Activated CD8-positive, alpha-beta memory T cell treated with anti-CD3 and anti-CD28 coated beads for 36 hours (primary cell): Measurements from ENCODE around the gene TMEM240. TPM values are rescaled to one million over a fixed set of nuclear protein-coding genes. Genes with fewer than 3 reads are reported as not detected.
"Not testable (repeated sequence)": the region's sequence is repeated elsewhere in the genome, so short reads cannot be mapped to it uniquely, and the experiment has no call there.

ENCODE experiments used
- CTCF ChIA-PET: fragments of 350-600 bp; sonication (Branson Sonifier 250); formaldehyde crosslinking; loops from one replicate; lab custom pipeline; 2021; ENCODE audit warnings: antibody characterized with exemption; lab: Charles Lee
- POLR2A ChIA-PET: fragments of 350-600 bp; sonication (Branson Sonifier 250); formaldehyde crosslinking; loops from one replicate; lab custom pipeline; 2021; ENCODE audit warnings: antibody characterized with exemption; lab: Charles Lee
- total RNA-seq, 2 experiments: library from RNA; stranded (reverse); gene quantifications; one replicate each; pipeline ENCODE4 v1.2.3, GENCODE V29; 2021

Gene TMEM240
- total RNA-seq, 2 experiments from 2014 or later = 0.48 TPM; not detected in 1

DNA sequence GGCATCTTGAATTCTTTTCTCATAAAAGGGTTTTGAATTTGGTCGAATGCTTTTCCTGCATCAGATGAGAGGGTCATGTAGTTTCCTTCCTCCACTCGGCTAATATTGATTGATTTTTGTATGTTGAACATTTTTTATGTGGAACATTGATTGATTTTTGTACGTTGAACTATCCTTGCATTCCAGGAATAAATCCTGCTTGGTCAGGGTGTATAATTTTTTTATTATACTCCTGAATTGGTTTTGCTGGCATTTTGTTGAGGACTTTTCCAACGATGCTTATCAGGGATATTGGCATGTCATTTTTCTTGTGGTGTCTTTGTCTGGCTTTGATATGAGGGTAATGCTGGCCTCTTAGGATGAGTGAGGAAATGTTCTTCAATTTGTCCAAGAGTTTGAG, 8.5 kb downstream of the TMEM240 start:
- ChIA-PET POLR2A (no interaction called here), CTCF (no interaction called here)

DNA sequence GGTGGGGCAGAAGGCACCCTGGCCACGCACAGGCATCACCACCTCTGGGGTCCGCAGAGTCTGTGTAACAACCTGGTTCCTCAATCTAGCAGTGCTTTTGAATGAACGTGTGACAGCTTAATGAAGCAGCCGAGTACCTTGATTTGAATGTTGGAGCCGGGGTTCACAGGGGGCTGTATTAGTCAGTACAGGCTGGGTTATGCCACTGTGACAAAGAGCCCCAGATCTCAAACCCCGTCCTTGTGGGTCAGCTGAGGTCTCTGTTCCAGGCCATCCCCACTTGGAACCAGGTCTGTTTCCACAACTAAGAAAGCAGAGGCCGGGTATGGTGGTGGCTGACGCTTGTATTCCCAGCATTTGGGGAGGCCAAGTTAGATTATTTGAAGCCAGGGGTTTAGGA, 10.5 kb downstream of the TMEM240 start:
- ChIA-PET CTCF (interaction anchor here (0.7 kb wide), 1 partner anchor 44 kb away, joined by 6 read pairs; no protein-coding TSS in a partner anchor), POLR2A (no interaction called here)

- ChIA-PET CTCF (no interaction called here), POLR2A (no interaction called here)
Observed at GRCh38 chr1:1529321-1529720, 11.1 kb downstream of the TMEM240 start.

GRCh38 chr1:1528301-1529267, 11.8 kb downstream of the TMEM240 start:
- ChIA-PET POLR2A (no interaction called here), CTCF (interaction anchor here (0.6 to 0.7 kb wide), 2 partner anchors 168 to 204 kb away, joined by 3 to 4 read pairs; no protein-coding TSS in a partner anchor)

- POLR2A ChIA-PET = no interaction called here
- CTCF ChIA-PET = no interaction called here
Observed at GRCh38 chr1:1527092-1527816, 13.2 kb downstream of the TMEM240 start.

- POLR2A ChIA-PET = not testable (repeated sequence)
Observed at GRCh38 chr1:1526476-1526875, 13.9 kb downstream of the TMEM240 start.

GRCh38 chr1:1524750-1525383, 15.6 kb downstream of the TMEM240 start:
- POLR2A ChIA-PET = not testable (repeated sequence)

More at GRCh38 chr1:1526476-1526875, 13.9 kb downstream of the TMEM240 start:
- CTCF ChIA-PET = not testable (repeated sequence)

DNA sequence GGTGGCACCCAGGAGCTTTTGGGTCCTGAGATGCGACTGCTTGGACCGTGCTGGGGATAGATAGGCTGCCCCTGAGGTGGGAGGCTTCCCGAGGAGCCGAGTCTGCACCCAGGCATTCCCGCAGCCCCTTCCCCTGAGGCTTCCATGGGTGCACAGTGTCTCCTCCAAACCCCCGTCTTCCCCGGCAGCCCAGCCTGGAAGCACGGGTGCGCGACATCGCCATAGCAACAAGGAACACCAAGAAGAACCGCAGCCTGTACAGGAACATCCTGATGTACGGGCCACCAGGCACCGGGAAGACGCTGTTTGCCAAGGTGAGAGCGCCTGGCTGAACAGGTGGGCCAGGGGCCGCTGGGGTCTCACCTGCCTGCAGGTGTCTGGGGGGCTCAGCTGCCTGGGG, 16.8 kb downstream of the TMEM240 start:
- POLR2A ChIA-PET, CTCF ChIA-PET: not testable (repeated sequence)

More at GRCh38 chr1:1524750-1525383, 15.6 kb downstream of the TMEM240 start:
- CTCF ChIA-PET = not testable (repeated sequence)

DNA sequence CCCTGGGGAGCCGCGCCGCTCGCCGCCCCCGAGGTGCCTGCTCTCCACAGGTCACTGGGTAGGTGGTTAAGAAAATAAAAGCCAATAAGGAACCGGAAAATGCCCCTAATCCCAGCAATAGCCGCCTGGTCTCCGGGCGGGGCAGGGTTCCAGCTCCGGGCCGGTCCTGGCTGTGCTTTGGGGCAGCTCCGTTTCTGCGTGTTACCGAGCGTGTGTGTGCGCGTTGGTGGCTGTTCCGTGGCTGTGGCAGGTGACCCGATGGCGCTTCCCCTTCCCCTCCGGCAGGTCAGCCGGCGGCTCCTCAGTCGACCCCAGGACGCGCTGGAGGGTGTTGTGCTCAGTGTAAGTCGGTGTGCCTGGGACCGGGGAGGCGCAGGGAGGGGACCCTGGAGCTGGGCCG, 17.2 kb downstream of the TMEM240 start:
- CTCF ChIA-PET, POLR2A ChIA-PET: not testable (repeated sequence)

- POLR2A ChIA-PET, CTCF ChIA-PET: not testable (repeated sequence)
Observed at GRCh38 chr1:1522536-1522935, 17.9 kb downstream of the TMEM240 start.

DNA sequence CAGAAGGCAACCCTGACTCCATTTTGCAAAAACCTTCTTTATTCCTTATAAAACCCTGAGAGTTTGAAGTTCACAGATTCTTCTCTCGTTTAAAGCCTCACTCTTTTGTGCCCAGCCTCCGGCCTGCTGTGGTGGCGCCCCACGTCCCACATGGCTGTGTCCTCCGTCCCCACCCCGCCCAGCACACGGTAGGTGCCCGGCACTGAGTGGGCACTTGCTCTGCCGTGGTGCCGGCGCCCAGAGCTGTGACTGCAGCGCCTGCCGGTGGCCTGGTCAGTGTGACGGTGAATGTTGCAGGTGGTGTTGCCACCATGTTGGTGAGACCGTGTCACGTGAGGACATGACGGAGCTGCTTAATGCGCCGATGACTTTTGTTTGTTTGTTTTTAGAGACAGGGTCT, 19.1 kb downstream of the TMEM240 start:
- POLR2A ChIA-PET = no interaction called here

DNA sequence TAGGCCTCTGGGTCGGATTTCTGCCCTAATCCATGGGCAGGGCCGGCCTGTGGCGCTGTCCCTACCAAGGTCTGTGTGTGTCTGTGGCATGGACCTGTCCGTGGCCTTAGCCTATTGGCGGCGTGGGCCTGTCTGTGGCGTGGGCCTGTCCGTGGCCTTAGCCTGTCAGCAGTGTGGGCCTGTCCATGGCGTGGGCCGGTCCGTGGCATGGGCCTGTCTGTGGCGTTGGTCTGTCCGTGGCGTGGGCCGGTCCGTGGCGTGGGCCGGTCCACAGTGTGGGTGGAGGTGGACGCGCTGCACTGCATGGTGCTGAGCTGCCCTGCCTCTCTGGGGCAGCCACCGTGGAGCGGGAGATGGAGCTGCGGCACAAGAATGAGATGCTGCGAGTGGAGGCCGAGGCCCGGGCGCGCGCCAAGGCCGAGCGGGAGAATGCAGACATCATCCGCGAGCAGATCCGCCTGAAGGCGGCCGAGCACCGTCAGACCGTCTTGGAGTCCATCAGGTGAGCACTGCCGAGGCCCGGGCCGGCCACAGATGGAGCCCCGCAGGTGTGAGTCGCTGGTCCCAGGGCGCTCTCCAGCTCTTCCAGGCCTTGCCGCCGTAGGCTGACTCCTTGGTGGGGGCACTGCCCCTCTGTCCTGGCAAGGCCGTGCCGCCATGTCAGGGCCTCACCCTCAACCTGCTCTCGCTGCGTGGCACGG, 20.5 kb downstream of the TMEM240 start:
- POLR2A ChIA-PET, CTCF ChIA-PET: not testable (repeated sequence)

More for the DNA sequence above, 19.1 kb downstream of the TMEM240 start:
- CTCF ChIA-PET = interaction anchor here (0.7 kb wide), 1 partner anchor 22 kb away, joined by 3 read pairs; no protein-coding TSS in a partner anchor

DNA sequence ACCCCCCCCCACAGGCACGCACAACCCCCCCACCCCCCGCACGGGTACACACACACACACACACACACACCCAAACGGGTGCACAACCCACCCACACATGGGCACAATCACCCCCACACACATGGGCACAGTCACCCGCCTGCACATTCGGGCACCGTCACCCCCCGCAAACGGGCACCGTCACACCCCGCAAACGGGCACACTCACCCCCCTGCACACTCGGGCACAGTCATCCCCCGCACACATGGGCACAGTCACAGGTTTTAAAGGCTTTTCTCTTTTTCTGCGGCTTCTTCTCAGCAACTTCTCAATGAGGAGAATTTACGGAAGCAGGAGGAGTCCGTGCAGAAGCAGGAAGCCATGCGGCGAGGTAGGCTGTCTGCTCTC, 21.8 kb downstream of the TMEM240 start:
- CTCF ChIA-PET = not testable (repeated sequence)

GRCh38 chr1:1517973-1518620, 22.3 kb downstream of the TMEM240 start:
- POLR2A ChIA-PET = no interaction called here
- CTCF ChIA-PET = no interaction called here

More for the DNA sequence above, 21.8 kb downstream of the TMEM240 start:
- POLR2A ChIA-PET = not testable (repeated sequence)

DNA sequence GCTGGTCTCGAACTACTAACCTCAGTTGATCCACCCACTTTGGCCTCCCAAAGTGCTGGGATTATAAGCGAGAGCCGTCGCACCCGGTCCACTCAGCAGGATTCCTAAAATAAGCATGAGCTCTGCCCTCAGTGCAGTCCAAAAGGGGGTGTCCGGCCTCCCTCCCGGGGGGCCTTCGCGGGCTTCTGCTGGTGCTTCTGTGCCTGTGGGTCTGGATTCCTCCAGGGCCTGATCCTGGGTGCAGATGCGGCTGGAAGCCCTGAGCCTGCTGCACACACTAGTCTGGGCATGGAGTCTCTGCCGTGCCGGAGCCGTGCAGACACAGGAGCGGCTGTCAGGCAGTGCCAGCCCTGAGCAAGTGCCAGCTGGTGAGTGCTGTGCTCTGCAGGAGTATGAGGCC, 23.5 kb downstream of the TMEM240 start:
- CTCF ChIA-PET = not testable (repeated sequence)
- POLR2A ChIA-PET = interaction anchor here (0.5 kb wide), 1 partner anchor 73 kb away, joined by 5 read pairs; no protein-coding TSS in a partner anchor

DNA sequence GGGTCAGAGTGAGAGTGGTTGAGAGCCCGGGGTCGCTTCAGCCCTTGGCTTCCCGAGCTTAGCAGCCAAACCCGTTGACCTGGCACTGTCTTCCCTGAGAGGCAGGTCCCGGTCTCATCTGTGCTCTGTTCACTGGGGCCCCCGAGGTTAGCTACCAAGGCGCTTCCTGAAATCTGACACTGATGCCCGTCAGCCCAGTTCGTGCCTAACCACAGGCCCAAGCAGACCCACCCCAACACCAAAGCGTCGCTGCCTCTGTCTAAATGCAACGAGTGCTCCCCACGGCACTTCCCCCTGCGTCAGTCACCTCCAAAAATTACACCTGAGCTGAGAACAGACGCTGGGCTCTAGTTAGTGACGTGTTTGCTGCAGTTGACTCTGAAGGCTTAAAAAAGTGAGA, 26.0 kb downstream of the TMEM240 start:
- POLR2A ChIA-PET, CTCF ChIA-PET: not testable (repeated sequence)

GRCh38 chr1:1513675-1514074, 26.7 kb downstream of the TMEM240 start:
- POLR2A ChIA-PET = not testable (repeated sequence)

DNA sequence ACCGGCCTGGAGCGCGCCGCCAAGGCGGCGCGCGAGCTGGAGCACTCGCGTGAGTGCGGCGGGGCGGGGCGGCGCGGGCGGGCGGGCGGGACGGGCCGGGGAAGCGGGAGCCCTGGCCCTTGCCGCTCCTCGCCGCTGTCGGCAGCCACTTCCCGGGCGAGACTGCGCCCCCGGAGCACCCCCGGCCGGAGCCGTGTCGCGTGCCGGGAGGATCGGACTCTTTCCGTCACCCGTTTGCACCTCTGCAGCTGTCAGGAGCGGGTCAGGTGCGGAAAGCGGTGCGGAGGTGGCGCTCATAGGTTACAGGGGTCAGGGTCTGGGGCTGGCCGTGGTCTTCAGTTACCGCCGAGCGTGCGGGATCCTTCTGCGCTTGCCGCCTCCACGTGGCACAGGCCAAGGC, 28.0 kb downstream of the TMEM240 start:
- CTCF ChIA-PET, POLR2A ChIA-PET: not testable (repeated sequence)

More at GRCh38 chr1:1513675-1514074, 26.7 kb downstream of the TMEM240 start:
- CTCF ChIA-PET = not testable (repeated sequence)
